NCI-H2107 treated with DMSO at 0.1 percent for 48 hours (cell line): ENCODE data around the gene IPO9.
"Not testable (repeated sequence)": the region's sequence is repeated elsewhere in the genome, so short reads cannot be mapped to it uniquely, and the experiment has no call there.

Experiments
- DNase-seq: peaks from one replicate; lab custom pipeline; 2025; ENCODE audit not compliant: unreplicated experiment; lab: John Stamatoyannopoulos, UW

Gene IPO9

GRCh38 chr1:201845331-201846083 lies 16.6 kb downstream of the IPO9 start:
- DNase-seq, result no peak

- DNase-seq, result no peak
Observed at GRCh38 chr1:201847150-201847549, 18.2 kb downstream of the IPO9 start.

GRCh38 chr1:201848230-201848629 lies 19.3 kb downstream of the IPO9 start:
- no peak for DNase-seq

GRCh38 chr1:201849372-201850052 lies 20.6 kb downstream of the IPO9 start:
- no peak for DNase-seq

- DNase-seq, result no peak
Observed at GRCh38 chr1:201850053-201850397, 21.1 kb downstream of the IPO9 start.

GRCh38 chr1:201851949-201852348 lies 23.0 kb downstream of the IPO9 start:
- DNase-seq, result no peak

GRCh38 chr1:201856722-201857121 lies 27.8 kb downstream of the IPO9 start:
- DNase-seq, result not testable (repeated sequence)

- DNase-seq, result no peak
Observed at GRCh38 chr1:201859424-201859823, 30.5 kb downstream of the IPO9 start.

GRCh38 chr1:201861448-201861847 lies 32.5 kb downstream of the IPO9 start:
- no peak for DNase-seq

- no peak for DNase-seq
Observed at GRCh38 chr1:201870397-201870796, 41.4 kb downstream of the IPO9 start.

- DNase-seq, result no peak
Observed at GRCh38 chr1:201874672-201875071, 45.7 kb downstream of the IPO9 start.

GRCh38 chr1:201876148-201876818 lies 47.3 kb downstream of the IPO9 start:
- DNase-seq, result no peak

GRCh38 chr1:201877877-201878401 lies 49.0 kb downstream of the IPO9 start:
- no peak for DNase-seq

GRCh38 chr1:201880928-201881571 lies 52.1 kb downstream of the IPO9 start:
- DNase-seq, result no peak

GRCh38 chr1:201881617-201882016 lies 52.7 kb downstream of the IPO9 start:
- no peak for DNase-seq

GRCh38 chr1:201882665-201883132 lies 53.7 kb downstream of the IPO9 start:
- DNase-seq, result no peak

- DNase-seq, result no peak
Observed at GRCh38 chr1:201883266-201883665, 54.3 kb downstream of the IPO9 start.

- no peak for DNase-seq
Observed at GRCh38 chr1:201883786-201884185, 54.8 kb downstream of the IPO9 start.

- no peak for DNase-seq
Observed at GRCh38 chr1:201884425-201884824, 55.5 kb downstream of the IPO9 start.

GRCh38 chr1:201885531-201886075 lies 56.6 kb downstream of the IPO9 start:
- no peak for DNase-seq
